HG03108 (cell line): ENCODE measurements around the gene CMAS.

Experiments
- ATAC-seq: cut with Tn5 transposase; IDR thresholded peaks from one replicate; pipeline ENCODE4 v1.9.1; 2021; ENCODE audit warnings: moderate library complexity; ENCODE audit not compliant: unreplicated experiment

CMAS gene

DNA sequence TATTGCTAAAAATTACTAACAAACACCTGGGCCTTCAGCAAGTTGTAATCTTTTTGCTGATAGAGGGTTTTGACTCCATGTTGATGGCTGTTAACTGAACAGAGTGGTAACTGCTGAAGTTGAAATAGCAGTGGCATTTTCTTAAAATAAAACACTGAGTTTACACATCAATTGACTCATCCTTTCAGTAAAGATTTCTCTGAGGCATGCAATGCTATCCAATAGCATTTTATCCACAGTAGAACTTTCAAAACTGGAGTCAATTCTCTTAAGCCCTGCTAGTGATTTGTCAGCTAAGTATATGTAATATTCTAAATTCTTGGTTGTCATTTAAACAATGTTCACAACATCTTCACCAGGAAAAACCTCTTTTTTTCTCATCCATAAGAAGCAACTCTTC, 59.5 kb downstream of the CMAS start:
- no peak for ATAC-seq

DNA sequence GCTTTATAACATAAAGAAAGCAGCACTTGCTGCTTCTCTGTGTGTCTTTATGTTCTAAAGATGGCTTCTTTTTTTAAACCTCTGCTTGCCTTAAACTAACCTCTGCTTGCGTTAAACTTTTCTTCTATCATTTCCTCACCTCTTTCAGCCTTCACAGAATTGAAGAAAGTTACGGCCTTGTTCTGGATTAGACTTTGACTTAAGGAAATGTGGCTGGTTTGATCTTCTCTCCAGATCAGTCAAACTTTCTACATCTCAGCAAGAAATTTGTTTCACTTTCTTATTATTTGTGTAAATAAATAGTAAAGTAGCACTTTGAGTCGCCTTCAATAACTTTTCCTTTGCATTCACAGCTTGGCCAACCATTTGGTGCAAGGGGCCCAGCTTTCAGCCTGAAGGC, 64.2 kb downstream of the CMAS start:
- no peak for ATAC-seq
